ENCODE measurements around the gene DUOX1.

DUOX1 gene

DNA sequence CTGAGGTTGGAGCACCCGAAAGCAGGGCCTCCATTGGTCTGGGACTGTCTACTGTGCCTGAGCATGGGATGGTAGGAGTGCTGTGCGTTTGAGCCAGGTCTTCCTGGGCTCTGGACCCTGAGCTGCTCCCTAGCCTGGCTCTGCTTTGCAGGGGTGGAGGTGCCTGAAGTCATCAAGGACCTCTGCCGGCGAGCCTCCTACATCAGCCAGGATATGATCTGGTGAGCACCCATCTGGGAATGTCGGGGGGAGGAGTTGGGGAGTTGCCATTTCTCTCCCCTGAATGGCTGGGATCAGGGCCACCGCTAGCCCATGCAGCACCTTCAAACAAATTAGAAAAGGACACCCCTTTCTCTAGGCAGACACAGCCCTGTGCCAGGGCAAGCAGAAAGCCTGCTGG is 20.7 kb downstream of the DUOX1 start:
- Histone ChIP-seq H3K27me3 (ENCODE audit: insufficient read depth, poor library complexity, severe bottlenecking) (no peaks in the 10 kb centered on the region), H3K27ac (replicated peaks) (no peak overlapping the region), H3K4me3 (replicated peaks; ENCODE audit: insufficient read depth, low read length) (no peak overlapping the region)
- no peak for DNase-seq (ENCODE audit: low read depth in 1 of 2, low spot score in 1 of 2)
- TF ChIP-seq SPI1 (IDR thresholded peaks at IDR 0.05; ENCODE audit: borderline replicate concordance, low read depth) (no peak), CTCF (IDR thresholded peaks at IDR 0.05; ENCODE audit: insufficient read depth, low read length) (no peak), POLR2AphosphoS5 (IDR thresholded peaks at IDR 0.05; ENCODE audit: low read depth) (no peak), GABPA (IDR thresholded peaks at IDR 0.05; ENCODE audit: low read depth) (no peak)
- TF ChIP-seq, protein P1, sequence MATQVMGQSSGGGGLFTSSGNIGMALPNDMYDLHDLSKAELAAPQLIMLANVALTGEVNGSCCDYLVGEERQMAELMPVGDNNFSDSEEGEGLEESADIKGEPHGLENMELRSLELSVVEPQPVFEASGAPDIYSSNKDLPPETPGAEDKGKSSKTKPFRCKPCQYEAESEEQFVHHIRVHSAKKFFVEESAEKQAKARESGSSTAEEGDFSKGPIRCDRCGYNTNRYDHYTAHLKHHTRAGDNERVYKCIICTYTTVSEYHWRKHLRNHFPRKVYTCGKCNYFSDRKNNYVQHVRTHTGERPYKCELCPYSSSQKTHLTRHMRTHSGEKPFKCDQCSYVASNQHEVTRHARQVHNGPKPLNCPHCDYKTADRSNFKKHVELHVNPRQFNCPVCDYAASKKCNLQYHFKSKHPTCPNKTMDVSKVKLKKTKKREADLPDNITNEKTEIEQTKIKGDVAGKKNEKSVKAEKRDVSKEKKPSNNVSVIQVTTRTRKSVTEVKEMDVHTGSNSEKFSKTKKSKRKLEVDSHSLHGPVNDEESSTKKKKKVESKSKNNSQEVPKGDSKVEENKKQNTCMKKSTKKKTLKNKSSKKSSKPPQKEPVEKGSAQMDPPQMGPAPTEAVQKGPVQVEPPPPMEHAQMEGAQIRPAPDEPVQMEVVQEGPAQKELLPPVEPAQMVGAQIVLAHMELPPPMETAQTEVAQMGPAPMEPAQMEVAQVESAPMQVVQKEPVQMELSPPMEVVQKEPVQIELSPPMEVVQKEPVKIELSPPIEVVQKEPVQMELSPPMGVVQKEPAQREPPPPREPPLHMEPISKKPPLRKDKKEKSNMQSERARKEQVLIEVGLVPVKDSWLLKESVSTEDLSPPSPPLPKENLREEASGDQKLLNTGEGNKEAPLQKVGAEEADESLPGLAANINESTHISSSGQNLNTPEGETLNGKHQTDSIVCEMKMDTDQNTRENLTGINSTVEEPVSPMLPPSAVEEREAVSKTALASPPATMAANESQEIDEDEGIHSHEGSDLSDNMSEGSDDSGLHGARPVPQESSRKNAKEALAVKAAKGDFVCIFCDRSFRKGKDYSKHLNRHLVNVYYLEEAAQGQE (IDR thresholded peaks at IDR 0.05; ENCODE audit: insufficient replicate concordance, low read depth), result no peak

DNA sequence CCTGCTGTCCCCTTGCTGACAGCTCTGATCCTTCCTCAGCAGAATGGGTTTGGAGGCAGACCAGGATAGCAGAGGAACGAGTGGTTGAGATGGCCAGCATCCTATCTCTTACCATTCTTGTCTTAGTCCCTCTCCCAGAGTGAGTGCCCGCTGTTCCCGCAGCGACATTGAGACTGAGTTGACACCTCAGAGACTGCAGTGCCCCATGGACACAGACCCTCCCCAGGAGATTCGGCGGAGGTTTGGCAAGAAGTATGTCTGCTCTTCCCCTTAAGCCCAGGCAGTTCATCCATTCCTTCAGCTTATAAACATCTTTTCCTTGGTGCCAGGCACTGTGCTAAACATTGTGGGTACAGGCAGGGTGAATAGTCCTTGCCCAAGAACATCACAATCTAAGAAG is 21.2 kb downstream of the DUOX1 start:
- TF ChIP-seq POLR2AphosphoS5 (IDR thresholded peaks at IDR 0.05; ENCODE audit: low read depth), result no peak
- TF ChIP-seq, protein P1 (IDR thresholded peaks at IDR 0.05; ENCODE audit: insufficient replicate concordance, low read depth), result no peak
- TF ChIP-seq SPI1 (IDR thresholded peaks at IDR 0.05; ENCODE audit: borderline replicate concordance, low read depth), result no peak
- TF ChIP-seq CTCF (IDR thresholded peaks at IDR 0.05; ENCODE audit: insufficient read depth, low read length), result no peak
- TF ChIP-seq GABPA (IDR thresholded peaks at IDR 0.05; ENCODE audit: low read depth), result no peak
- Histone ChIP-seq H3K27me3 (ENCODE audit: insufficient read depth, poor library complexity, severe bottlenecking) (no peaks in the 10 kb centered on the region), H3K27ac (replicated peaks) (no peak overlapping the region), H3K4me3 (replicated peaks; ENCODE audit: insufficient read depth, low read length) (no peak overlapping the region)
- no peak for DNase-seq (ENCODE audit: low read depth in 1 of 2, low spot score in 1 of 2)

- TF ChIP-seq CTCF (IDR thresholded peaks at IDR 0.05; ENCODE audit: insufficient read depth, low read length) (no peak), GABPA (IDR thresholded peaks at IDR 0.05; ENCODE audit: low read depth) (no peak), SPI1 (IDR thresholded peaks at IDR 0.05; ENCODE audit: borderline replicate concordance, low read depth) (no peak), POLR2AphosphoS5 (IDR thresholded peaks at IDR 0.05; ENCODE audit: low read depth) (no peak)
- TF ChIP-seq, protein P1 (IDR thresholded peaks at IDR 0.05; ENCODE audit: insufficient replicate concordance, low read depth), result no peak
- H3K27ac ChIP-seq (replicated peaks), result no peak overlapping the region
- no peak overlapping the region for H3K4me3 ChIP-seq (replicated peaks; ENCODE audit: insufficient read depth, low read length)
- no peaks in the 10 kb centered on the region for H3K27me3 ChIP-seq (ENCODE audit: insufficient read depth, poor library complexity, severe bottlenecking)
- no peak for DNase-seq (ENCODE audit: low read depth in 1 of 2, low spot score in 1 of 2)
Measured at GRCh38 chr15:45151998-45152828, 22.4 kb downstream of the DUOX1 start.
